Left lung (tissue), 10 donors: Measurements from ENCODE around the gene ERAP2. TPM values are rescaled to one million over a fixed set of nuclear protein-coding genes. Genes with fewer than 3 reads are reported as not detected.

ENCODE experiments used
- ATAC-seq: fragments of 200-7000 bp; cut with Tn5 transposase; one replicate; pipeline ENCODE4 v1.9.1; 2020; ENCODE audit warnings: moderate library complexity
- DNase-seq, 4 donors: peaks; one replicate each; pipeline ENCODE4 v3.0.0-alpha.2; 2013 to 2020
- H3K27ac ChIP-seq, 2 donors: fragments of 200-600 bp; sonication (generic) in 1 of 2; one replicate each; pipeline versions ENCODE4 v1.5.0 to v1.8.0; 2020 to 2021
- H3K27me3 ChIP-seq, 2 donors: fragments of 200-600 bp; sonication (generic) in 1 of 2; one replicate each; pipeline versions ENCODE4 v1.5.0 to v1.8.0; 2020 to 2021
- H3K36me3 ChIP-seq, 2 donors: fragments of 200-600 bp; sonication (generic) in 1 of 2; one replicate each; pipeline versions ENCODE4 v1.5.0 to v1.8.0; 2020 to 2021
- H3K4me1 ChIP-seq, 2 donors: fragments of 200-600 bp; one replicate each; pipeline ENCODE4 v1.8.0; 2021
- H3K4me3 ChIP-seq, 2 donors: fragments of 200-600 bp; sonication (generic) in 1 of 2; one replicate each; pipeline versions ENCODE4 v1.5.0 to v1.8.0; 2020 to 2021; ENCODE audit warnings: mild to moderate bottlenecking in 1 of 2
- H3K9me3 ChIP-seq, 2 donors: fragments of 200-600 bp; sonication (generic) in 1 of 2; one replicate each; pipeline versions ENCODE4 v1.5.0 to v1.8.0; 2020 to 2021
- CTCF ChIP-seq, 2 donors: fragments of 200-600 bp; sonication (generic) in 1 of 2; IDR thresholded peaks; one replicate each; pipeline versions ENCODE4 v1.5.0 to v1.8.0; 2021; ENCODE audit warnings: antibody characterized with exemption in 2 of 2
- intact Hi-C, 2 donors: fragments of 100-400 bp; cut with DNase I; formaldehyde crosslinking; loops; one replicate each; pipeline versions ENCODE4 v1.11.2 to v1.14.2; 2022
- polyA plus RNA-seq, 6 donors: library from polyadenylated mRNA; unstranded; fragments of 120-200 nt; gene quantifications; one replicate each; pipeline ENCODE4 v1.2.1, GENCODE V29; 2013; ENCODE audit not compliant: insufficient read length in 6 of 6
- total RNA-seq, 2 donors: library from RNA; stranded (reverse); fragmentation: NEBNext Ultra II Directional; extraction: Animal tissue kit (Norgen Biotek cat#: 25700); gene quantifications; one replicate each; pipeline ENCODE4 v1.2.1, GENCODE V29; 2021
- donor health status: DM: no; HTN: yes; CAD: no.
- donor health status: DM: no; HTN: no; CAD: no.

ERAP2 gene
- total and polyA plus RNA-seq, 8 donors: 17.0 to 40.6 (median 28.1) TPM

- Histone ChIP-seq H3K4me1 (peaks cover 0 to 38% of the 10 kb centered on the region in 2 donors), H3K36me3 (no peaks in the 10 kb centered on the region), H3K27ac (no peak overlapping the region), H3K9me3 (no peaks in the 10 kb centered on the region), H3K27me3 (no peaks in the 10 kb centered on the region), H3K4me3 (no peak overlapping the region)
- ATAC-seq (no peak), DNase-seq (no peak)
- intact Hi-C loops: no loop called here
- TF ChIP-seq CTCF (IDR thresholded peaks at IDR 0.05): no peak
These were observed 64.3 kb downstream of the ERAP2 start for GRCh38 chr5:96940586-96940985.

DNA sequence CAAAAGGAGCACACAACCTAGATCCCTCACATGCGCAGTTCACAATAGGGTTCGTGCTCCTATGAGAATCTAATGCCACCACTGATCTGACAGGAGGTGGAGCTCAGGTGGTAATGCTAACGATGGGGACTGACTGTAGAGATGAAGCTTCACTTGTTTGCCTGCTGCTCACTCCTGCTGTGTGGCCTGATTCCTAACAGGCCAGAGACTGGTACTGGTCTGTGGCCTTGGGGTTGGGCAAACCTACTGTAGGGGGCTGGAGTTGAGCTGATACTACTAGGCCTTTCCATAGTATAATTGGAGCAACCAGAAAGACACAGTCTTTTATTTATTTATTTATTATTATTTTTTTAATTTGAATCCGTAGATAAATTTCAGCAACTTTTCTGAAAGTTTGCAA, 64.8 kb downstream of the ERAP2 start:
- TF ChIP-seq CTCF (IDR thresholded peaks at IDR 0.05): no peak
- intact Hi-C loops: no loop called here
- Histone ChIP-seq H3K4me1 (peaks cover 0 to 40% of the 10 kb centered on the region in 2 donors), H3K9me3 (no peaks in the 10 kb centered on the region), H3K27ac (no peak overlapping the region), H3K4me3 (no peak overlapping the region), H3K27me3 (no peaks in the 10 kb centered on the region), H3K36me3 (no peaks in the 10 kb centered on the region)
- no peak for DNase-seq
- ATAC-seq: no peak

DNA sequence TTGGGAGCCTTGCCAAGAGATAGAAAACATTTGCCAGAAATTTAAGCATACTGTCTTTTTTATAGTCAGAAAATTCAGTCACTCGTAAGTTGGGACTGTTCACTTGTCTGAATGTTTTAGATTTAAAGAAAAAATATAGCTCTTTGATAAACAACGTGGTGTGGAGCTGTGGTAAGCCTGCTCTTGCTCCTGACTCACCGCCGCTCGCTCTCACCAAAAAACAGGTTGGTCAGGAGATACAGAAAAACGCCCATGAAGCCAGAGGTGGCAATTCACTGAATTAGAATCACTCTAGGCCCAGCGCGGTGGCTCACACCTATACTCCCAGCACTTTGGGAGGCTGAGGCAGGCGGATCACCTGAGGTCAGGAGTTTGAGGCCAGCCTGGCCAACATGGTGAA, 65.8 kb downstream of the ERAP2 start:
- no peak overlapping the region for H3K4me3 ChIP-seq
- intact Hi-C loops: no loop called here
- no peak for ATAC-seq
- TF ChIP-seq CTCF (IDR thresholded peaks at IDR 0.05): no peak
- peaks cover 0 to 40% of the 10 kb centered on the region in 2 donors for H3K4me1 ChIP-seq
- no peaks in the 10 kb centered on the region for H3K27me3 ChIP-seq
- no peak for DNase-seq
- H3K27ac ChIP-seq: no peak overlapping the region
- no peaks in the 10 kb centered on the region for H3K36me3 ChIP-seq
- no peaks in the 10 kb centered on the region for H3K9me3 ChIP-seq

DNA sequence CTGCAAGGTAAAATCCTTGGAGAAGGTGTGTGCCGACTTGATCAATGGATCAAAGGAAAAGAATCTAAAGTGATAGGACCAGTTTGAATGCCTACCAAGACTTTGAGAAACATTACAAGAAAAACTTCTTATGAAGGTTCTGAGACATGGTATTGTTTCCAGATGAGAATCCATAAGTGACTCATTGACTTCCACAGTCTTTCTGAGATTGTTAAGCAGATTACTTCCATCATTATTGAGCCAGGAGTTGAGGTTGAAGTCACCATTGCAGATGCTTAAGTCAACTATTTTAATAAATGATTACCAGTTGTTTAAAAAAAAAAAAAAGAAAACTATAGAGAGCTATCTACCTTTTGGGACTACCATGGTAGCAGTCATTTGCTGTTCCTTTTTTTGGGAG, 66.6 kb downstream of the ERAP2 start:
- TF ChIP-seq CTCF (IDR thresholded peaks at IDR 0.05): no peak
- Histone ChIP-seq H3K36me3 (no peaks in the 10 kb centered on the region), H3K4me3 (no peak overlapping the region), H3K4me1 (peaks cover 0 to 31% of the 10 kb centered on the region in 2 donors), H3K9me3 (no peaks in the 10 kb centered on the region), H3K27me3 (no peaks in the 10 kb centered on the region), H3K27ac (no peak overlapping the region)
- intact Hi-C loops: no loop called here
- DNase-seq (no peak), ATAC-seq (no peak)

- Histone ChIP-seq H3K27me3 (no peaks in the 10 kb centered on the region), H3K36me3 (no peaks in the 10 kb centered on the region), H3K27ac (no peak overlapping the region), H3K4me3 (no peak overlapping the region), H3K4me1 (peaks cover 0 to 26% of the 10 kb centered on the region in 2 donors), H3K9me3 (no peaks in the 10 kb centered on the region)
- intact Hi-C loops: no loop called here
- DNase-seq: no peak
- ATAC-seq: no peak
- no peak for TF ChIP-seq CTCF (IDR thresholded peaks at IDR 0.05)
These were observed 67.5 kb downstream of the ERAP2 start for GRCh38 chr5:96943799-96944198.
